Stimulated activated naive CD8-positive, alpha-beta T cell treated with anti-CD3 and anti-CD28 coated beads, Interleukin-15, Interleukin-2, amounts not matched to agents 100 U/mL and 50 U/mL, for 24 hours (primary cell): ENCODE data around the gene C12orf43.

Experiments used
- ATAC-seq: fragments of 150-1000 bp; cut with Tn5 transposase; one replicate; pipeline ENCODE4 v1.10.0; 2021
- DNase-seq: peaks from one replicate; pipeline ENCODE4 v3.0.0; 2021

Gene C12orf43

GRCh38 chr12:120999191-121000120 is 16.8 kb downstream of the C12orf43 start:
- ATAC-seq (no peak), DNase-seq (no peak)

- ATAC-seq, result no peak
- no peak for DNase-seq
Observed at GRCh38 chr12:120998435-120998834, 17.9 kb downstream of the C12orf43 start.

GRCh38 chr12:120997448-120997847 is 18.8 kb downstream of the C12orf43 start:
- ATAC-seq, result no peak

GRCh38 chr12:120996133-120996746 is 20.0 kb downstream of the C12orf43 start:
- DNase-seq (no peak), ATAC-seq (no peak)

More at GRCh38 chr12:120997448-120997847, 18.8 kb downstream of the C12orf43 start:
- DNase-seq, result no peak

GRCh38 chr12:120994589-120995337 is 21.5 kb downstream of the C12orf43 start:
- ATAC-seq (no peak), DNase-seq (no peak)

GRCh38 chr12:120994059-120994458 is 22.2 kb downstream of the C12orf43 start:
- DNase-seq (no peak), ATAC-seq (no peak)

- ATAC-seq (no peak), DNase-seq (no peak)
Observed at GRCh38 chr12:120993496-120993895, 22.8 kb downstream of the C12orf43 start.

GRCh38 chr12:120992989-120993388 is 23.3 kb downstream of the C12orf43 start:
- ATAC-seq, result no peak
- no peak for DNase-seq

- no peak for ATAC-seq
- no peak for DNase-seq
Observed at GRCh38 chr12:120991965-120992364, 24.3 kb downstream of the C12orf43 start.

- DNase-seq (no peak), ATAC-seq (no peak)
Observed at GRCh38 chr12:120990487-120991055, 25.7 kb downstream of the C12orf43 start.

GRCh38 chr12:120989687-120990086 is 26.6 kb downstream of the C12orf43 start:
- no peak for ATAC-seq
- DNase-seq, result no peak

GRCh38 chr12:120988658-120989057 is 27.6 kb downstream of the C12orf43 start:
- DNase-seq (no peak), ATAC-seq (no peak)

GRCh38 chr12:120988234-120988633 is 28.1 kb downstream of the C12orf43 start:
- ATAC-seq (no peak), DNase-seq (no peak)

GRCh38 chr12:120984351-120984898 is 31.9 kb downstream of the C12orf43 start:
- DNase-seq (no peak), ATAC-seq (no peak)

- DNase-seq, result no peak
- no peak for ATAC-seq
Observed at GRCh38 chr12:120983759-120984158, 32.5 kb downstream of the C12orf43 start.

- ATAC-seq (no peak), DNase-seq (no peak)
Observed at GRCh38 chr12:120982659-120983058, 33.6 kb downstream of the C12orf43 start.

GRCh38 chr12:120981407-120981941 is 34.8 kb downstream of the C12orf43 start:
- DNase-seq, result no peak
- no peak for ATAC-seq

- no peak for ATAC-seq
- no peak for DNase-seq
Observed at GRCh38 chr12:120980800-120981368, 35.4 kb downstream of the C12orf43 start.

- ATAC-seq (no peak), DNase-seq (no peak)
Observed at GRCh38 chr12:120979862-120980696, 36.2 kb downstream of the C12orf43 start.

GRCh38 chr12:120979220-120979861 is 36.9 kb downstream of the C12orf43 start:
- DNase-seq (no peak), ATAC-seq (no peak)
